ACC112 (cell line): ENCODE data around the gene RRM2.

Experiments used
- H2AFZ ChIP-seq: fragments of 200-600 bp; sonication (generic); one replicate; pipeline ENCODE4 v1.6.0; 2017; ENCODE audit warnings: antibody characterized with exemption, low read length; ENCODE audit not compliant: unreplicated experiment
- H3K27ac ChIP-seq: fragments of 200-600 bp; sonication (generic); 2 replicates; pipeline ENCODE4 v1.5.1; 2014; ENCODE audit warnings: low read depth, mild to moderate bottlenecking, antibody characterized with exemption, low read length, moderate library complexity
- H3K27me3 ChIP-seq: fragments of 200-600 bp; sonication (generic); 2 replicates; pipeline ENCODE4 v1.6.1; 2014; ENCODE audit warnings: mild to moderate bottlenecking, antibody characterized with exemption, low read length, moderate library complexity, mixed read lengths; ENCODE audit not compliant: insufficient read depth
- H3K36me3 ChIP-seq: fragments of 200-600 bp; sonication (generic); 2 replicates; pipeline ENCODE4 v1.6.1; 2016; ENCODE audit warnings: mild to moderate bottlenecking, antibody characterized with exemption, low read length, moderate library complexity, mixed read lengths; ENCODE audit not compliant: insufficient read depth
- H3K4me1 ChIP-seq: fragments of 200-600 bp; sonication (generic); one replicate; pipeline ENCODE4 v1.6.1; 2016; ENCODE audit warnings: low read length, mixed read lengths; ENCODE audit not compliant: insufficient read depth, unreplicated experiment, control insufficient read depth
- H3K4me3 ChIP-seq: fragments of 200-600 bp; sonication (generic); 2 replicates; pipeline ENCODE4 v1.5.1; 2014; ENCODE audit warnings: mild to moderate bottlenecking, low read depth, low read length
- H3K79me2 ChIP-seq: fragments of 200-600 bp; sonication (generic); one replicate; pipeline ENCODE4 v1.6.0; 2016; ENCODE audit warnings: low read length; ENCODE audit not compliant: control insufficient read depth, unreplicated experiment, insufficient read depth

Gene RRM2

GRCh38 chr2:10159086-10159485 lies 36.5 kb downstream of the RRM2 start:
- Histone ChIP-seq H3K27ac (no peak overlapping the region), H2AFZ (no peak overlapping the region), H3K36me3 (no peaks in the 10 kb centered on the region), H3K27me3 (no peaks in the 10 kb centered on the region), H3K4me1 (peaks cover 15% of the 10 kb centered on the region), H3K4me3 (no peak overlapping the region), H3K79me2 (no peaks in the 10 kb centered on the region)

GRCh38 chr2:10159581-10160131 lies 37.1 kb downstream of the RRM2 start:
- Histone ChIP-seq H3K27me3 (no peaks in the 10 kb centered on the region), H3K27ac (no peak overlapping the region), H3K4me3 (no peak overlapping the region), H3K4me1 (peaks cover 15% of the 10 kb centered on the region), H3K79me2 (no peaks in the 10 kb centered on the region), H3K36me3 (no peaks in the 10 kb centered on the region), H2AFZ (no peak overlapping the region)

GRCh38 chr2:10160203-10160955 lies 37.8 kb downstream of the RRM2 start:
- Histone ChIP-seq H3K4me3 (no peak overlapping the region), H3K27me3 (no peaks in the 10 kb centered on the region), H3K79me2 (no peaks in the 10 kb centered on the region), H2AFZ (no peak overlapping the region), H3K36me3 (no peaks in the 10 kb centered on the region), H3K4me1 (peaks cover 15% of the 10 kb centered on the region), H3K27ac (no peak overlapping the region)

- H3K79me2 ChIP-seq = no peaks in the 10 kb centered on the region
- peaks cover 15% of the 10 kb centered on the region for H3K4me1 ChIP-seq
- H3K27ac ChIP-seq = no peak overlapping the region
- H3K27me3 ChIP-seq = no peaks in the 10 kb centered on the region
- H3K4me3 ChIP-seq = no peak overlapping the region
- no peaks in the 10 kb centered on the region for H3K36me3 ChIP-seq
- H2AFZ ChIP-seq = no peak overlapping the region
These were observed 38.8 kb downstream of the RRM2 start for GRCh38 chr2:10161206-10161931.

- H3K4me1 ChIP-seq = peaks cover 15% of the 10 kb centered on the region
- H3K4me3 ChIP-seq = no peak overlapping the region
- H2AFZ ChIP-seq = no peak overlapping the region
- no peaks in the 10 kb centered on the region for H3K79me2 ChIP-seq
- H3K27ac ChIP-seq = no peak overlapping the region
- no peaks in the 10 kb centered on the region for H3K36me3 ChIP-seq
- no peaks in the 10 kb centered on the region for H3K27me3 ChIP-seq
These were observed 39.5 kb downstream of the RRM2 start for GRCh38 chr2:10161961-10162441.

GRCh38 chr2:10162586-10163497 lies 40.3 kb downstream of the RRM2 start:
- Histone ChIP-seq H2AFZ (no peak overlapping the region), H3K4me3 (no peak overlapping the region), H3K4me1 (peaks cover 15% of the 10 kb centered on the region), H3K36me3 (no peaks in the 10 kb centered on the region), H3K27ac (no peak overlapping the region), H3K27me3 (no peaks in the 10 kb centered on the region), H3K79me2 (no peaks in the 10 kb centered on the region)

- no peak overlapping the region for H3K27ac ChIP-seq
- no peaks in the 10 kb centered on the region for H3K79me2 ChIP-seq
- H2AFZ ChIP-seq = no peak overlapping the region
- no peaks in the 10 kb centered on the region for H3K27me3 ChIP-seq
- peaks cover 15% of the 10 kb centered on the region for H3K4me1 ChIP-seq
- H3K36me3 ChIP-seq = no peaks in the 10 kb centered on the region
- H3K4me3 ChIP-seq = no peak overlapping the region
These were observed 41.3 kb downstream of the RRM2 start for GRCh38 chr2:10163498-10164486.

GRCh38 chr2:10164601-10165000 lies 42.1 kb downstream of the RRM2 start:
- Histone ChIP-seq H3K27me3 (no peaks in the 10 kb centered on the region), H3K79me2 (no peaks in the 10 kb centered on the region), H3K4me3 (no peak overlapping the region), H2AFZ (no peak overlapping the region), H3K27ac (no peak overlapping the region), H3K36me3 (no peaks in the 10 kb centered on the region), H3K4me1 (peaks cover 20% of the 10 kb centered on the region)

- no peaks in the 10 kb centered on the region for H3K27me3 ChIP-seq
- H2AFZ ChIP-seq = no peak overlapping the region
- no peak overlapping the region for H3K4me3 ChIP-seq
- no peaks in the 10 kb centered on the region for H3K36me3 ChIP-seq
- H3K27ac ChIP-seq = no peak overlapping the region
- H3K79me2 ChIP-seq = no peaks in the 10 kb centered on the region
- peaks cover 27% of the 10 kb centered on the region for H3K4me1 ChIP-seq
These were observed 42.7 kb downstream of the RRM2 start for GRCh38 chr2:10165282-10165681.
